ENCODE results near the gene ITGA6.
A peak's percentile ranks its signal among the peaks of the same experiment; 100 is the strongest.

The ITGA6 gene

DNA sequence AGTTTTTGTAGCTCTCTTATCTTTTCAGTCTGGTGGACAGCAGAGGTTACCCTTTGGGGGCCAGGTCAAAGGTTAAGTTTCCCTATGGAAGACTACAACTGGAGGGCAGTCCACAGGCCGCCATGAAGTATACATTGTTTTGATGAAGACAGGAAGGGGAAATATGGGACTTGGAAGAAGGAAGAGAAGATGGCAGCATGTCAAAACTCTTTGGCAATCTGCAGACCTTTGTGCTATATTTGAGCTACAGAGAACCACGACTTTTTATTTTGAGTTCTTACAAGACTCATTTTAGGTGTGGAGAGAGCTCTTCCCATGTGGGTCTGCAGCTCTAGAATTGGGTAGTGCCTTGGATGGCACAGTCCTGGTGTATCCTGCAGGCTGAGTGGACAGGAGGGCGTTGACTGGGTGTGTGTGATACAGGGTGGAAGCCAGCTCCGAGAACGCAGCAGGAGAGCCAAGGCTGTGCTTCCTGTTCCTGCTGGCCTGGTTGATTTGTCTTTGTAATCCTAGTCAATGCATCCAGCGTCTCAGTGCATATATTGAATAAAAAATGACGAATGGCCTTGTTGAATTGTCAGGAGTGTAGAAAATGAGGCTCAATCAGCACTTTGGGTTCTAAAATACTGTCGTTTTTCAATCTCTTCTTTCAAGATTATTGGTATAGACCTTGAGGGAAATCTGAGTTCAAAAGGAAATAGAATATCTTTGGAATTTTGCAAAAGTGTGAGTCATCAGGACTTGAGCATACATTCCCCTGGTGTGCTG lies 11.5 kb downstream of the ITGA6 start:
- H3K4me3 ChIP-seq (replicated peaks; ENCODE audit: low read depth, low read length) = no peak overlapping the region
- TF ChIP-seq, protein P1, sequence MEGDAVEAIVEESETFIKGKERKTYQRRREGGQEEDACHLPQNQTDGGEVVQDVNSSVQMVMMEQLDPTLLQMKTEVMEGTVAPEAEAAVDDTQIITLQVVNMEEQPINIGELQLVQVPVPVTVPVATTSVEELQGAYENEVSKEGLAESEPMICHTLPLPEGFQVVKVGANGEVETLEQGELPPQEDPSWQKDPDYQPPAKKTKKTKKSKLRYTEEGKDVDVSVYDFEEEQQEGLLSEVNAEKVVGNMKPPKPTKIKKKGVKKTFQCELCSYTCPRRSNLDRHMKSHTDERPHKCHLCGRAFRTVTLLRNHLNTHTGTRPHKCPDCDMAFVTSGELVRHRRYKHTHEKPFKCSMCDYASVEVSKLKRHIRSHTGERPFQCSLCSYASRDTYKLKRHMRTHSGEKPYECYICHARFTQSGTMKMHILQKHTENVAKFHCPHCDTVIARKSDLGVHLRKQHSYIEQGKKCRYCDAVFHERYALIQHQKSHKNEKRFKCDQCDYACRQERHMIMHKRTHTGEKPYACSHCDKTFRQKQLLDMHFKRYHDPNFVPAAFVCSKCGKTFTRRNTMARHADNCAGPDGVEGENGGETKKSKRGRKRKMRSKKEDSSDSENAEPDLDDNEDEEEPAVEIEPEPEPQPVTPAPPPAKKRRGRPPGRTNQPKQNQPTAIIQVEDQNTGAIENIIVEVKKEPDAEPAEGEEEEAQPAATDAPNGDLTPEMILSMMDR (IDR thresholded peaks at IDR 0.05; ENCODE audit: low read length, missing control alignments) = no peak
- DNase-seq (ENCODE audit: low read depth) = peak; percentile 52

DNA sequence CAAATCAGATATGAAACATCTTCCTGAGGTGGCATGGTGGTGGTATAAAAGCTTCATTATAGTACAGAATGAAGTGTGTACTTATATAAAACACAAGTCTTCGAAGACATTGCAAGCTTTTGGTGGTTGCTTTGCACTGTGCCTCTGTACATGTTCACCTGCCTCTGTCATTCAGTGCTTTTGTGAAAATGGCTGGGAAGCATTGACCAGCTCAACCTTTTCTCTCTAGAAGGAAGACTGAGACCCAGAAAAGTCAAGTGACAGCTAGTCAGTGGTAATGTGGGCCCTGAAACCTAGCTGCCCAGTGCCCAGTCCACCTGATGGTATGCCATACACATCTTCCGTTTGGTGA lies 12.1 kb downstream of the ITGA6 start:
- no peak overlapping the region for H3K4me3 ChIP-seq (replicated peaks; ENCODE audit: low read depth, low read length)
- DNase-seq (ENCODE audit: low read depth) = no peak
- TF ChIP-seq, protein P1 (IDR thresholded peaks at IDR 0.05; ENCODE audit: low read length, missing control alignments) = no peak

DNA sequence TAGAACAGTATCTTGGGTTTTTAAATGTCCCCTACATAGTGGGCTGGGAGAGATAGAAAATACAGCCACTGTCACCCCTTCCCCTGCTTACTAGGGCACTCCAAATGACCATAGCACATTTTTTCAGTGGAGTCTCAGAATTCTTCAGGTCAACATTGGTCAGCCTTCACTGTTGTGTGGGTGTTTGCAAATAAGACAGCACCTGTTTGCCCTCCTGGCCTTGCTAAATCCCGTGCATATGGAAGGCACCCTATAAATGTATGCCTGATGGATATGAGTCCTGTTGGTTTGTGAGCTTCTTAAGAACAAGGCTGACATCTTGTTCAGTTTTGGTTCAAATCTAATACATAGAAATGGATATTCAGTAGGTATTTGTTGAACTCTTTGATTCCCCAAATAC lies 12.5 kb downstream of the ITGA6 start:
- H3K4me3 ChIP-seq (replicated peaks; ENCODE audit: low read depth, low read length) = no peak overlapping the region
- TF ChIP-seq, protein P1 (IDR thresholded peaks at IDR 0.05; ENCODE audit: low read length, missing control alignments) = no peak
- no peak for DNase-seq (ENCODE audit: low read depth)

DNA sequence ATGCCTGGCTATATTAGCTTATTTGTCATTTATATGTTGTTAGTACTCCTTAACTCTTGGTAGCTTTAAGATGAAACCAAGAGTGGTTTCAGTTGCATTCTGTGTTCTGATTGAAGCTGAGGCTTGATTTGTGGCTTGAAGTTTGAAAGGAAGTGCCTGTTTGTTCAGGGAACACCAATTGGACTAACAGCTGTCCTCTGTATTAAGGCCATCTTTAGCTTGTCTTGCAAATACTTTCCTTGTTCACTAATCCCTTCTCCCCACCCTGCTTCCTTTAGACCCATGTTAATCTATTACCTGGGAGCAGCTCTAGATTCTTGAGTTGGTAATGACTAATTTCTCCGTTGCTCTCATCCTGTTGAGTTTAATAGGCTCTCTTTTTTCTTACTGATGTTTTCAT lies 13.4 kb downstream of the ITGA6 start:
- no peak overlapping the region for H3K4me3 ChIP-seq (replicated peaks; ENCODE audit: low read depth, low read length)
- DNase-seq (ENCODE audit: low read depth) = no peak
- TF ChIP-seq, protein P1 (IDR thresholded peaks at IDR 0.05; ENCODE audit: low read length, missing control alignments) = no peak

DNA sequence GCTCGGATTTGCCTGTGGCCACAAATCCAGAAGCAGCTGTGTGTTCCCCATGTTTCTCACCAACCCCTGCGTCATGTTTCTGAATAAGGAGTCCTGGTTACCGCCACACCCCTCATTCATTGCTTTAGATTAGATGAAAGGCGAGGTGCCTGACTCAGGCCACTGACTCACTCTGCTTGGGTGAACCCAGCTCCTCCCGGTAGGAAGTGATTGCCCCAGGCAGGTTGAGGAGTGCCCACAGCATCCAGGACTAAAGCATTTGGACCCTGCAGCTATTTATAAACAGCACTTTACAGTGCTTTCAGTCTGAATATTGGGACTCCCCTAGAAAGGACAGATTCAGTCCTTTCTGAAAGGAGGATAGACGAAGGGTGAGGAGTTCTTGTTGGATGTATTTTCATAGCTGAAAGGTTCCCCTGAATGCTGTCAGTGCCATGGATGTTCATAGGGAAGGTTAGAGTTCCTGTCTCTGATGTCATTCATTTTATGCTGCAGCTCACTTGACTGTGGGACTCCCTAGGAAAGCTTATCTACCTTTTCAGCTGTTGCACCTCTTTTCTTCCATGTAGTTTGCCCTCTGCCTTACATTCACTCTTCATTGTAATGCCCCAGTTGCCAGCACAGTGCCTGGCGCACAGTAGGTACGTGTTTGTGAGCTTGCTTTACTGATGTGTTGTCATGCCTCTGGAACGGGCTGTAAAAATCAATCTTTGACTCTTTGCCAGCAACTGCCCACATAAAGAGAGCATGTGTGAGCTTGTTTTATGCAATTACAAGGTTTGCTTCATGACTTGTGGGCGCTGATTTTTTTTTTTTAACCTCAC lies 14.9 kb downstream of the ITGA6 start:
- TF ChIP-seq, protein P1 (IDR thresholded peaks at IDR 0.05; ENCODE audit: low read length, missing control alignments) = no peak
- no peak overlapping the region for H3K4me3 ChIP-seq (replicated peaks; ENCODE audit: low read depth, low read length)
- peak; percentile 79 for DNase-seq (ENCODE audit: low read depth)

DNA sequence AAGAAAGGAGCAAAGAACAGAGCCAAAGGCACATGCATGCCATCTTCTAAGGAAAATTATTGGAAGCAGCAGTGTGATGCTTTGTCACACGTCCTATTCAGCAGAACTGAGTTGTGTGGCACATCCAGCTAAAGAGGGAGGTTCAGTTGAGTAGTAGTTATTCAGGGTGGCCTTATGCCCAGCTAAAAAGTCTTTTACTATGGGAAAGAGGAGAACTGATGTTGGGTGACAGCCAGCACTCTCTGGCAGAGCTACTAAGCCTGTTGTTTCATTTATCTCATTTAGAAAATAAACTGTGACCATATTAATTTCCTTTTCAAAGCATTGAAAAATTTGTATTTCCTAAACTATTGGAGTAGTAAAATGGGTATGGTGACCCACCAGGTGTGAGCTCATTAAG lies 18.5 kb downstream of the ITGA6 start:
- TF ChIP-seq, protein P1 (IDR thresholded peaks at IDR 0.05; ENCODE audit: low read length, missing control alignments) = no peak
- no peak for DNase-seq (ENCODE audit: low read depth)
- no peak overlapping the region for H3K4me3 ChIP-seq (replicated peaks; ENCODE audit: low read depth, low read length)
